Astrocyte (in vitro differentiated cells and primary cell): ENCODE measurements around the gene SRSF1. TPM values are rescaled to one million over a fixed set of nuclear protein-coding genes. Genes with fewer than 3 reads are reported as not detected.
"Not testable (repeated sequence)": the region's sequence is repeated elsewhere in the genome, so short reads cannot be mapped to it uniquely, and the experiment has no call there.

Source experiments
- DNase-seq: peaks from one replicate; pipeline ENCODE4 v3.0.0-alpha.2; 2010; ENCODE audit warnings: low read depth
- FAIRE-seq: peaks from 2 replicates; lab custom pipeline; 2011; peaks lifted over from hg19 to GRCh38; lab: Jason Lieb, UNC
- H2AFZ ChIP-seq: 2 replicates; pipeline ENCODE4 v1.6.0; 2012; ENCODE audit warnings: low read depth, low read length, inconsistent platforms
- H3K27ac ChIP-seq: 2 replicates; pipeline ENCODE4 v1.5.1; 2011; ENCODE audit warnings: low read depth, low read length, inconsistent platforms
- H3K27me3 ChIP-seq: 2 replicates; pipeline ENCODE4 v1.6.0; 2011; ENCODE audit warnings: low read length, inconsistent platforms; ENCODE audit not compliant: insufficient read depth
- H3K36me3 ChIP-seq: 2 replicates; pipeline ENCODE4 v1.5.1; 2011; ENCODE audit warnings: low read length, inconsistent platforms; ENCODE audit not compliant: insufficient read depth
- H3K4me1 ChIP-seq: 2 replicates; pipeline ENCODE4 v1.5.1; 2011; ENCODE audit warnings: low read length, inconsistent platforms; ENCODE audit not compliant: insufficient read depth
- H3K4me2 ChIP-seq: 2 replicates; pipeline ENCODE4 v1.6.0; 2012; ENCODE audit warnings: low read length, inconsistent platforms
- H3K4me3 ChIP-seq: 2 replicates; pipeline ENCODE4 v1.5.1; 2011; ENCODE audit warnings: low read depth, mild to moderate bottlenecking, low read length, inconsistent platforms; ENCODE audit not compliant: insufficient read depth
- H3K79me2 ChIP-seq: 2 replicates; pipeline ENCODE4 v1.6.0; 2012; ENCODE audit warnings: mild to moderate bottlenecking, low read length, inconsistent platforms; ENCODE audit not compliant: insufficient read depth
- H3K9ac ChIP-seq: 2 replicates; pipeline ENCODE4 v1.6.0; 2012; ENCODE audit warnings: mild to moderate bottlenecking, low read length, inconsistent platforms
- H3K9me3 ChIP-seq: 2 replicates; pipeline ENCODE4 v1.5.1; 2012; ENCODE audit warnings: low read depth, mild to moderate bottlenecking, low read length, inconsistent platforms; ENCODE audit not compliant: insufficient read depth
- H4K20me1 ChIP-seq: 2 replicates; pipeline ENCODE4 v1.6.0; 2012; ENCODE audit warnings: low read length, inconsistent platforms; ENCODE audit not compliant: insufficient read depth
- H3K27ac Mint-ChIP-seq: one replicate; pipeline ENCODE4 v1.8.0; 2021; ENCODE audit warnings: mild to moderate bottlenecking, mixed read lengths; ENCODE audit not compliant: unreplicated experiment
- H3K27me3 Mint-ChIP-seq: one replicate; pipeline ENCODE4 v1.8.0; 2021; ENCODE audit warnings: low read depth, mixed read lengths; ENCODE audit not compliant: unreplicated experiment
- H3K36me3 Mint-ChIP-seq: one replicate; pipeline ENCODE4 v1.8.0; 2021; ENCODE audit warnings: low read depth, mixed read lengths; ENCODE audit not compliant: unreplicated experiment
- H3K4me1 Mint-ChIP-seq: one replicate; pipeline ENCODE4 v1.8.0; 2021; ENCODE audit warnings: low read depth, mixed read lengths; ENCODE audit not compliant: unreplicated experiment
- H3K4me3 Mint-ChIP-seq: one replicate; pipeline ENCODE4 v1.8.0; 2021; ENCODE audit warnings: mild to moderate bottlenecking, moderate library complexity, mixed read lengths; ENCODE audit not compliant: unreplicated experiment
- H3K9me3 Mint-ChIP-seq: one replicate; pipeline ENCODE4 v1.8.0; 2021; ENCODE audit warnings: mild to moderate bottlenecking, mixed read lengths; ENCODE audit not compliant: unreplicated experiment
- CTCF ChIP-seq: IDR thresholded peaks from 2 replicates; pipeline ENCODE4 v1.5.1; 2011; ENCODE audit warnings: low read depth, mild to moderate bottlenecking, inconsistent platforms, low read length, moderate library complexity; ENCODE audit not compliant: insufficient read depth
- EZH2 ChIP-seq: IDR thresholded peaks from 2 replicates; pipeline ENCODE4 v1.6.1; 2012; ENCODE audit warnings: mild to moderate bottlenecking, low read length, inconsistent platforms; ENCODE audit not compliant: insufficient read depth
- total RNA-seq: library from RNA; stranded (reverse); gene quantifications from 2 replicates; pipeline ENCODE4 v1.2.1, GENCODE V29; 2021

Gene SRSF1
- total RNA-seq, 1 donor from 2014 or later: 196 TPM

GRCh38 chr17:57979076-57979475 lies 28.0 kb downstream of the SRSF1 start:
- H3K9me3 Mint-ChIP-seq: no peaks in the 10 kb centered on the region
- no peaks in the 10 kb centered on the region for H3K27me3 Mint-ChIP-seq
- H3K4me1 ChIP-seq: peaks cover 4% of the 10 kb centered on the region
- peaks cover 21% of the 10 kb centered on the region for H3K36me3 Mint-ChIP-seq
- H3K4me3 ChIP-seq: no peak overlapping the region
- H3K9me3 ChIP-seq: no peaks in the 10 kb centered on the region
- peaks cover 77% of the 10 kb centered on the region for H4K20me1 ChIP-seq
- H3K4me3 Mint-ChIP-seq: no peak overlapping the region
- H3K27me3 ChIP-seq: no peaks in the 10 kb centered on the region
- FAIRE-seq (no peak), DNase-seq (no peak)
- no peak overlapping the region for H3K4me2 ChIP-seq
- H3K27ac ChIP-seq: no peak overlapping the region
- no peak overlapping the region for H3K9ac ChIP-seq
- H3K79me2 ChIP-seq: peaks cover 47% of the 10 kb centered on the region
- H3K36me3 ChIP-seq: peaks cover 50% of the 10 kb centered on the region
- TF ChIP-seq EZH2: no peak
- TF ChIP-seq CTCF: no peak
- H3K27ac Mint-ChIP-seq: no peak overlapping the region
- no peak overlapping the region for H2AFZ ChIP-seq
- peaks cover 31% of the 10 kb centered on the region for H3K4me1 Mint-ChIP-seq

- Mint-ChIP-seq H3K4me3 (no peak overlapping the region), H3K9me3 (no peaks in the 10 kb centered on the region), H3K27me3 (no peaks in the 10 kb centered on the region), H3K36me3 (peaks cover 12% of the 10 kb centered on the region), H3K27ac (no peak overlapping the region), H3K4me1 (peaks cover 13% of the 10 kb centered on the region)
- Histone ChIP-seq H3K27me3 (no peaks in the 10 kb centered on the region), H3K4me3 (no peak overlapping the region), H3K4me1 (peaks cover 4% of the 10 kb centered on the region), H3K4me2 (no peak overlapping the region), H2AFZ (no peak overlapping the region), H4K20me1 (peaks cover 52% of the 10 kb centered on the region), H3K27ac (no peak overlapping the region), H3K36me3 (peaks cover 51% of the 10 kb centered on the region), H3K9ac (no peak overlapping the region), H3K9me3 (no peaks in the 10 kb centered on the region), H3K79me2 (peaks cover 22% of the 10 kb centered on the region)
- no peak for TF ChIP-seq EZH2
- FAIRE-seq (no peak), DNase-seq (no peak)
Measured at GRCh38 chr17:57976594-57976993, 30.5 kb downstream of the SRSF1 start.

GRCh38 chr17:57975044-57975443 lies 32.0 kb downstream of the SRSF1 start:
- no peaks in the 10 kb centered on the region for H3K27me3 ChIP-seq
- FAIRE-seq (no peak), DNase-seq (no peak)
- Mint-ChIP-seq H3K36me3 (peaks cover 9% of the 10 kb centered on the region), H3K4me3 (no peak overlapping the region), H3K27ac (no peak overlapping the region), H3K9me3 (no peaks in the 10 kb centered on the region), H3K4me1 (peaks cover 15% of the 10 kb centered on the region), H3K27me3 (no peaks in the 10 kb centered on the region)
- no peak overlapping the region for H3K4me3 ChIP-seq
- H3K9me3 ChIP-seq: no peaks in the 10 kb centered on the region
- H3K9ac ChIP-seq: no peak overlapping the region
- H4K20me1 ChIP-seq: peaks cover 38% of the 10 kb centered on the region
- peaks cover 13% of the 10 kb centered on the region for H3K4me1 ChIP-seq
- no peak for TF ChIP-seq EZH2
- no peak for TF ChIP-seq CTCF
- peaks cover 8% of the 10 kb centered on the region for H3K79me2 ChIP-seq
- no peak overlapping the region for H2AFZ ChIP-seq
- no peak overlapping the region for H3K4me2 ChIP-seq
- peaks cover 44% of the 10 kb centered on the region for H3K36me3 ChIP-seq
- no peak overlapping the region for H3K27ac ChIP-seq

- H3K4me2 ChIP-seq, H3K4me3 ChIP-seq, H3K27ac Mint-ChIP-seq, H2AFZ ChIP-seq, H3K36me3 Mint-ChIP-seq, FAIRE-seq, H3K79me2 ChIP-seq, H3K9me3 ChIP-seq, H3K27me3 Mint-ChIP-seq, H3K9ac ChIP-seq, H3K27ac ChIP-seq, H3K27me3 ChIP-seq, DNase-seq, H3K9me3 Mint-ChIP-seq: not testable (repeated sequence)
- H3K4me3 Mint-ChIP-seq: peak overlapping the region; percentile 9
- peaks cover 15% of the 10 kb centered on the region for H3K4me1 Mint-ChIP-seq
- H3K36me3 ChIP-seq: peaks cover 44% of the 10 kb centered on the region
- H3K4me1 ChIP-seq: peaks cover 13% of the 10 kb centered on the region
- H4K20me1 ChIP-seq: peaks cover 38% of the 10 kb centered on the region
Measured at GRCh38 chr17:57974053-57974824, 32.8 kb downstream of the SRSF1 start.
